Calu3 (cell line): Measurements from ENCODE around the gene EPB41L2. TPM values are rescaled to one million over a fixed set of nuclear protein-coding genes. Genes with fewer than 3 reads are reported as not detected.

Experiments
- BruUV-seq: library from RNA; stranded (reverse); fragments of 400-500 nt; replicated peaks from 2 replicates; lab custom pipeline; 2021; lab: Mats Ljungman, UMichigan
- CTCF ChIA-PET: fragments of 300-600 bp; sonication (Branson Sonifier 250); formaldehyde crosslinking; loops from one replicate; lab custom pipeline; 2022; ENCODE audit warnings: antibody characterized with exemption; lab: Charles Lee
- DNase-seq: peaks from one replicate; pipeline ENCODE4 v3.0.0; 2022
- H3K27ac Mint-ChIP-seq: one replicate; pipeline ENCODE4 v1.8.0; 2022; ENCODE audit warnings: mixed read lengths; ENCODE audit not compliant: unreplicated experiment
- H3K27me3 Mint-ChIP-seq: one replicate; pipeline ENCODE4 v1.8.0; 2022; ENCODE audit warnings: mixed read lengths; ENCODE audit not compliant: unreplicated experiment
- H3K36me3 Mint-ChIP-seq: one replicate; pipeline ENCODE4 v1.8.0; 2022; ENCODE audit warnings: mild to moderate bottlenecking, moderate library complexity, mixed read lengths; ENCODE audit not compliant: insufficient read depth, unreplicated experiment
- H3K4me1 Mint-ChIP-seq: one replicate; pipeline ENCODE4 v1.8.0; 2022; ENCODE audit warnings: mild to moderate bottlenecking, low read depth, mixed read lengths; ENCODE audit not compliant: unreplicated experiment
- H3K4me3 Mint-ChIP-seq: one replicate; pipeline ENCODE4 v1.8.0; 2022; ENCODE audit warnings: mild to moderate bottlenecking, low read depth, moderate library complexity, mixed read lengths; ENCODE audit not compliant: unreplicated experiment
- H3K9me3 Mint-ChIP-seq: one replicate; pipeline ENCODE4 v1.8.0; 2022; ENCODE audit warnings: low read depth, mixed read lengths; ENCODE audit not compliant: unreplicated experiment
- intact Hi-C: fragments of 100-400 bp; cut with micrococcal nuclease; formaldehyde crosslinking; loops from one replicate; pipeline ENCODE4 v1.10.0; 2022; ENCODE audit not compliant: unreplicated experiment
- total RNA-seq: library from RNA; stranded (reverse); gene quantifications from 2 replicates; pipeline ENCODE4 v1.2.3, GENCODE V29; 2022
- TF ChIP-seq, protein P1 (sequence below): fragments of 200-600 bp; IDR thresholded peaks from one replicate; pipeline ENCODE4 v1.8.0; 2022; ENCODE audit warnings: antibody characterized with exemption; ENCODE audit not compliant: unreplicated experiment

The EPB41L2 gene
- total RNA-seq, 1 experiment from 2014 or later: 332 TPM

DNA sequence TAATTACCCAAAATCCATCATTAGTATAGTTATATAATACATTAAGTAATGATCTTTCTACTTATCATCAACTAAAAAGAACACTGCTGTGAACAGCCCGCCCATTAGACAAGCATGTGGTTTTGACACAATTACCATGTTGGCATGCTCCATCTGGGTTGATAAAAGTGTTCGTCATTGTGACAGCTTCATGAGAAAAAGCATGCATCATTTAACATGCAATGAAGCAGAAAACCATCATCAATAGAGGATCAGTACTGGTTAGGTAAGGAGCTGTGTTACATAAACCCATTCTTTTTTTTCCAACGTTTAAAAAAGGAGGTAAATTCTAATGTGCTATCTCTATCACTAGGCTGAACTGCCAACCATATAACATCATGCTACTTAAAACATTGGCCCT is 101.9 kb downstream of the EPB41L2 start:
- Mint-ChIP-seq H3K4me3 (no peak overlapping the region), H3K36me3 (peaks cover 3% of the 10 kb centered on the region), H3K27me3 (no peaks in the 10 kb centered on the region), H3K4me1 (peaks cover 21% of the 10 kb centered on the region), H3K27ac (no peak overlapping the region), H3K9me3 (no peaks in the 10 kb centered on the region)
- CTCF ChIA-PET: no interaction called here
- TF ChIP-seq, protein P1, sequence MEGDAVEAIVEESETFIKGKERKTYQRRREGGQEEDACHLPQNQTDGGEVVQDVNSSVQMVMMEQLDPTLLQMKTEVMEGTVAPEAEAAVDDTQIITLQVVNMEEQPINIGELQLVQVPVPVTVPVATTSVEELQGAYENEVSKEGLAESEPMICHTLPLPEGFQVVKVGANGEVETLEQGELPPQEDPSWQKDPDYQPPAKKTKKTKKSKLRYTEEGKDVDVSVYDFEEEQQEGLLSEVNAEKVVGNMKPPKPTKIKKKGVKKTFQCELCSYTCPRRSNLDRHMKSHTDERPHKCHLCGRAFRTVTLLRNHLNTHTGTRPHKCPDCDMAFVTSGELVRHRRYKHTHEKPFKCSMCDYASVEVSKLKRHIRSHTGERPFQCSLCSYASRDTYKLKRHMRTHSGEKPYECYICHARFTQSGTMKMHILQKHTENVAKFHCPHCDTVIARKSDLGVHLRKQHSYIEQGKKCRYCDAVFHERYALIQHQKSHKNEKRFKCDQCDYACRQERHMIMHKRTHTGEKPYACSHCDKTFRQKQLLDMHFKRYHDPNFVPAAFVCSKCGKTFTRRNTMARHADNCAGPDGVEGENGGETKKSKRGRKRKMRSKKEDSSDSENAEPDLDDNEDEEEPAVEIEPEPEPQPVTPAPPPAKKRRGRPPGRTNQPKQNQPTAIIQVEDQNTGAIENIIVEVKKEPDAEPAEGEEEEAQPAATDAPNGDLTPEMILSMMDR: no peak
- intact Hi-C loops: no loop called here
- DNase-seq: no peak
- no TSS peak for BruUV-seq

DNA sequence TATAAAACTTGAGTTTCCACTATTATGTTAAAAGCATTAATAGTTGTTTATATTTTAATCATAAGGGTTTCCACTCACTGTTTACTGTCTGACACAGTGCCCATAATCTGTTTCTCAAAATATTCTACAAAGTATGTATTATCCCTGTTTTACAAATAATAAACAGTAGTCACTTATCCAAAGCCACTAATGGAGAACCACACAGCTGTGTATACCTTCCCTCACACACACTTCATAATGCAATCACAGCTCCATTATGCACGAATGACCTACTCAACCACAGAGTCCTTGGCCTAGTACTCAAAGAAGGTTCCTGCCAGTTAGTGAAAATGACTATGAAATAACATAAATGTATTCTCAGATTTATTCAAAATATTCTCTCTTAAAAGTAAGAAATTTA is 103.1 kb downstream of the EPB41L2 start:
- H3K4me3 Mint-ChIP-seq: no peak overlapping the region
- CTCF ChIA-PET: interaction anchor here (0.6 kb wide), 1 partner anchor 21 kb away, joined by 3 read pairs; no protein-coding TSS in a partner anchor
- TF ChIP-seq, protein P1: no peak
- no peaks in the 10 kb centered on the region for H3K9me3 Mint-ChIP-seq
- H3K27me3 Mint-ChIP-seq: no peaks in the 10 kb centered on the region
- H3K4me1 Mint-ChIP-seq: peaks cover 30% of the 10 kb centered on the region
- no TSS peak for BruUV-seq
- peaks cover 6% of the 10 kb centered on the region for H3K36me3 Mint-ChIP-seq
- H3K27ac Mint-ChIP-seq: no peak overlapping the region
- intact Hi-C loops: no loop called here
- no peak for DNase-seq

DNA sequence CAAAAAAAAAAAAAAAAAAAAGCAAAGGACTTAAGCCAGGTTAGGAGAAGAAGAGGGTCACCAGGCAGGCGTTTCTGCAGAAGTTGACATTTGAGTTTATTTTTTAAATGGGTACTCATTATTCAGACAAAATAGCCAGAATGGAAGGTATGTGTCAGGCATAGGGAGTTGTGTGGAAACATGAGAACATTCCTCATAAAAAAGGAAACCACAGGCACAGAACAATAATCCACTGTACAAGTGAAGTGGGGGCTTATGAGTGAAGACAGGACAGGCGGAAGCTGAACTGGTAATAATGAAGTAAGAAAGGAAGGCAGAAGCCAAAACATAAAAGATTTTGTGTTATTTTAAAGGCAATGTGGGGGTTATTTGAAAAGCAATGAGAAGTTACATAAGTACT is 104.6 kb downstream of the EPB41L2 start:
- Mint-ChIP-seq H3K4me1 (peaks cover 30% of the 10 kb centered on the region), H3K4me3 (no peak overlapping the region), H3K36me3 (peaks cover 6% of the 10 kb centered on the region), H3K27me3 (no peaks in the 10 kb centered on the region), H3K9me3 (no peaks in the 10 kb centered on the region), H3K27ac (no peak overlapping the region)
- intact Hi-C loops: no loop called here
- DNase-seq: no peak
- CTCF ChIA-PET: no interaction called here
- TF ChIP-seq, protein P1: no peak
- no TSS peak for BruUV-seq

DNA sequence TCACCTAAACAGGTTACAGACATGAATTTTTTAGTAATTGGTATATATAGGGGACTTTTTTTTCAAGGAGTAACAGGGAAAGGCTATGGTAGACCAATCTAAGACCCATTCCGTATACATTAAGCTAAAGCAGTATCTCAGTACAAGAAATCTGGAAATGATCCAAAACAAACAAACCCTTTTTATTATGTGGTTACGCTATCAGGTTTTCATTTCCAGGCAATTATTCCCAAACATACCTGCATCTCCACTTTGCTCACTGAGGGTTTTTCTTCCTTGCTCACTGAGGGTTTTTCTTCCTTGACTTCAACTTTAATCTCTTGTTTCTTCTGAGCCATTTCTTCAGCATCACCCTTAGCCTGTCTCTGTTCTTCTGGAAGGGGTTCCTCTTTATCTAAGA is 107.3 kb downstream of the EPB41L2 start:
- no peak for DNase-seq
- no peak overlapping the region for H3K4me3 Mint-ChIP-seq
- peaks cover 14% of the 10 kb centered on the region for H3K4me1 Mint-ChIP-seq
- BruUV-seq: no TSS peak
- peaks cover 11% of the 10 kb centered on the region for H3K36me3 Mint-ChIP-seq
- intact Hi-C loops: no loop called here
- H3K27me3 Mint-ChIP-seq: no peaks in the 10 kb centered on the region
- H3K27ac Mint-ChIP-seq: no peak overlapping the region
- no peaks in the 10 kb centered on the region for H3K9me3 Mint-ChIP-seq
- CTCF ChIA-PET: no interaction called here
- TF ChIP-seq, protein P1: no peak
